ENCODE measurements around the gene POM121L2.
"Not testable (repeated sequence)": the region's sequence is repeated elsewhere in the genome, so short reads cannot be mapped to it uniquely, and the experiment has no call there.

The POM121L2 gene

DNA sequence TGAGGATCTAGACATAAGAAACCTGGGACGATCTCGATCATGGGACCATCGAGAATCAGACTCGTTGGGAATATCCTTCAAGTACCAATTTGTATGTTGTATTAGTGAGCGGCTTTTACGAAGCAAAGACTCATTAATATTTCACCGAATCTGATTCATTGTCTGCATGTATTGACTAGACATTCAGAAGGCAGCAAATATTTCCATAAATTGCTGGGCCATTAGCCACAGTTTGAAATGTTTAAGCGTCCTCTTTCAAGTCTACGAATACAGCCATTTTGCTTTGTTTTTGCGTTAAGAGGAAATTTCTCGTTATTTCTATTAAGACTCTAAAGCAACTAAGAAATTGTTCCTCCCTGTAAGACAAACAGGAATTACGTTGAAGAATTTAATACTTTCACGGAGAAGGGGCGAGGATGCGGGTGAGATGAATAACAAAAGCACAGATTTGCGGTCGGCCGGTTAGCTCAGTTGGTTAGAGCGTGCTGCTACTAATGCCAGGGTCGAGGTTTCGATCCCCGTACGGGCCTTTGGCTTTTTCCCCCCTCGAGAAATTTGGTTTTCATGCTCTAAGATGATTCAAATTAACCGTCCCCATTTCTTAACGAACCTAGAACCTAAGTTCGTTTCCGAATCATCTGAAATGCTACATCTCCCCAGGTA is 18.5 kb downstream of the POM121L2 start:
- no peak for DNase-seq (ENCODE audit: low spot score)

DNA sequence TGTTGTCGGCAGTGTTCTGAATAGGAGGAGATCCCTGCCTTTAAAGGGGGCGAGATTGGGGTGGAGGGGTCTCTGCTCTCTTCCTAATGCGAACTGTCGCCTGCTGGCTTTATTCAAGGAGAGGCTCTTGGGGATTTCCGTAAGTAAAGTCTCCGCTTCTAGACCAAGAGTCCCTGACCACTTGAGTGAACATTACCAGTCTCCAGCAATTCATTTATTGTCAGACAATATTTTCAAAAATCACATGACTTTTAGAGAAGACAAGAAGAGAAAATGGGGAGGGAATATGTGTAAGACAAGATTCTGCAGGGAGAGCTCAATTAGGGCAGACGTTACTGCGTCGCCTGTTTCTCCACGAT is 21.2 kb downstream of the POM121L2 start:
- DNase-seq (ENCODE audit: low spot score), result no peak

- no peak for DNase-seq (ENCODE audit: low spot score)
Measured at GRCh38 chr6:27290065-27290849, 21.8 kb downstream of the POM121L2 start.

- DNase-seq (ENCODE audit: low spot score), result no peak
Measured at GRCh38 chr6:27288136-27289044, 23.7 kb downstream of the POM121L2 start.

- DNase-seq (ENCODE audit: low spot score), result no peak
Measured at GRCh38 chr6:27287751-27288135, 24.3 kb downstream of the POM121L2 start.

GRCh38 chr6:27286141-27286540 is 25.9 kb downstream of the POM121L2 start:
- no peak for DNase-seq (ENCODE audit: low spot score)

DNA sequence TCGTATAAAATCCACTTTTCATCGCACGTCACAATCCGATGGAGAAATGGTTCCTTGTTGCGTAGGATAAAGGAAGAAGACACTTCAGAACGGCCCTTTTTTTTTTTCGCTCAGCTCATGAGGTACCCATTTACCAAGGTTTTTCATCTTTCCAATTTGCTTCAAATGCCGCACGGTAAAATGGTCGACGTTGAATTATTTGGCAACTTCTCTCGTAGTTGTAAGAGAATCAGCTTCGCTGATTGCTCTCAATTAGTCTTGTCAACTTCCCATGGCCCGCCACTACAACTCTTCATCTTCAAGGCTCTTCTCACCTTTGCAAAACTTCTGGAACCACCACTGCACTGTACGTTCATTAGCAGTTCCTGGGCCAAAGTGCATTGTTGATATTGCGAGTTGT is 28.8 kb downstream of the POM121L2 start:
- DNase-seq (ENCODE audit: low spot score), result no peak

- DNase-seq (ENCODE audit: low spot score), result no peak
Measured at GRCh38 chr6:27281569-27281968, 30.5 kb downstream of the POM121L2 start.

DNA sequence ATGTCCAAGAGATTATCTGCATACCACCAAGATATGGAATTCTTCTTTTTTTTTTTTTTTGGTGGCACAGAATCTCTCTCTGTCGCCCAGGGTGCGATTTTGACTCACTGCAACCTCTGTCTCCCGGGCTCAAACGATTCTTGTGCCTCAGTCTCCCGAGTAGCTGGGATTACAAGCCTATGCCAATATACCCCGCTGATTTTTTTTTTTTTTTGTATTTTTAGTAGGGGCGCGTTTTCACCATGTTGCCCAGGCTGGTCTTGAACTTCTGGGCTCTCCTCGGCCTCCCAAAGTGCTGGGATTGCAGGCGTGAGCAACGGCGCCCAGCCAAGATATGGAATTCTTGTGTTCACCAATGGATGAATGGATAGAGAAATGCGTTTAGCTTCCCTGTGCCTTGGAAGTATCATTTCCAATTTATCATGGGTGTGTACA is 31.0 kb downstream of the POM121L2 start:
- no peak for DNase-seq (ENCODE audit: low spot score)

DNA sequence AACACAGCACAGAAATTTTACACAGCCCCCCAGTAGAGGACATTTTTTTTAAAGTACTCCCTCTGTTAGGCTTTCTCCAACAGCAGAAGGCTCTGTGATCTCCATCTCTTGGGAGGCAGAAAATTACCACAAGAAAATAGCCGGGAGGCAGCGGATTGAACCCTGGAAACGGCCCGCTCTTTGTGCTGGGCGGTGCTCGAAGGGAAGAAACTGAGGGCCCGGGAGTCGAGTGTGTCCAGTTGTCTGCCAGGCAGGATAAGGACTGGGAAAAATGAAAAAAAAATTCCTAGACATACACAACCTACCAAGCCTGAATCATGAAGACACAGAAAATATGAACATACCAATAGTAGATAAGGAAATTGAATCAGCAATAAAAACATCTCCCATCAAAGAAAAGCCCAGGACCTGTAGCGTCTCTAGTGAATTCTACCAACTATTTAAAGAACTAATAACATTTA is 31.5 kb downstream of the POM121L2 start:
- no peak for DNase-seq (ENCODE audit: low spot score)

DNA sequence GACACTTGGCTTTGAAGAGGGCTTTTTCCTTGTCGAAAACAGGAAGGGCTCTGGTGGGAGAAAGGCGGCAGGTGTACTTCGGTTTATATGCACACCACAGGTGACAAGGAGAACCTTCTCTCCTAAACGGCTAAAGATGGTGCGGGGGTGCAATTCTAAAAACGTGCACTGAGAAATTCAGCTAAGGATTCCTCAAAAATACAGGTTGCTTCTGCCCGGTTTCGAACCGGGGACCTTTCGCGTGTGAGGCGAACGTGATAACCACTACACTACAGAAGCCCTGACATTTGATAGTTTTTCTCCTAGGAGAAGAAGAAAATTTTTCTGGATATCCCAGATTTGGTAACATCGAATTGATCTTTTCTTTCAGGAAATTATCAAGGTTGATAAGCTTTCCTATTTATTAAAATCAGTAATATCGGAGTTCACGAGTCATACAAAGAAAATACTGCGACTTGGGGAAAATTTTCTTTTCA is 32.0 kb downstream of the POM121L2 start:
- DNase-seq (ENCODE audit: low spot score), result no peak

DNA sequence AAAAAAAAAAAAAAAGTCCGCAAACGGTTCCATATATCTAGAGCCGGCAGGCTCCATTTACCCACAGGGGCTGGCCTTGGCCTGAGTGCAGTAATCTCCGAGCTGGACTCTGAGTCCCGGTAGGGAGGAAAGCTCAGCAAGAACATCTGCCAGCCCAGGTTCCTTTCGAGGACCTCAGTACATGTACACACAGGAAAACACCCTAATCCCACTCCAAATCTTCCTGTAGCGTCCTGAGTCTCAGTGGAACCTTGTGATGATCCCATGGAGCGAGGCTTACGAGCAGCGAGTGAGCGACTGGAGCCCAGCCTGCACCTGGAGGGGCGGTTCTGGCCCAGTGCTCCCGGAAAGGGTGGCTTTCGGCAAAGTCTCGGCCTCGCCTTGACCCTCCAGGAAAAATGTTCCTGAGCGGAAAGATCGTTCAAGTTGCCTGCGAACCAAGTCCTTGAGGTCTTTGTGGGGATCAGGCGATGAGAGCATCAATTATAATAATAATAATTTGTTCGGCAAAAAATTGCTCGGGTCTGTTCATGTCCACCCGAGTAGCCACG is 32.5 kb downstream of the POM121L2 start:
- no peak for DNase-seq (ENCODE audit: low spot score)

GRCh38 chr6:27275025-27275956 is 36.8 kb downstream of the POM121L2 start:
- DNase-seq (ENCODE audit: low spot score), result no peak

DNA sequence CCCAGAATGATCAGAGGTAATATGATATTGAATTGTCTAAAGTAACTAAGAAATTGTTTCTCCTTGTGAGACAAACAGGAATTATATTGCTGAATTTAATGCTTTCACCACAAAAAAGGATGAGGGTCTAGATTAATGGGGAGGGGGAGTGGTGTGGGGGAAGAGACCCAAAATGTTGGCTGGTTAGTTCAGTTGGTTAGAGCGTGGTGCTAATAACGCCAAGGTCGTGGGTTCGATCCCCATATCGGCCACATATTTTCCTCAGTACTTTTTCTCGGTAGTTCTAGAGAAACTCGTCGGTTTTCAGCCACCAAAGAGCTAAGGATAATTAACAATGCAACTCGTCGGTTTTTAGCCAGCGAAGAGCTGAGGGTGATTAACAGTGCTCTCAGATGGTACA is 38.3 kb downstream of the POM121L2 start:
- no peak for DNase-seq (ENCODE audit: low spot score)

DNA sequence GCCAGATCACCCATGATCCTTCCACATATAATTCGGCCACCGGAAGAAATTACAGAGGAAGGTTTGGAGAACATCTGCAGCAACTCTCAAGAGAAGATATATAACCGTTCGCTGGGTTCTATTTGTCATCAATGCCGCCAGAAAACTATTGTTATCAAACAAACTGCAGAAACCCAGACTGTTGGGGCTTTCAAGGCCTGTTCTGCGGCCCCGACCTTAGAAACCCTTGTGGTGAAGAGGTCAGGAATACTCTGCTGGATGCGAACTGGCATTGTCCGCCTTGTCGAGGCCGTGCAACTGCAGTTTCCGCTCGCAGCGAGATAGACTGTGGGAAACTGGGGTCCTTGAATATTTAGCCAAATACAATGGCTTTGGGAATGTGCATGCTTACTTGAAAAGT is 43.3 kb downstream of the POM121L2 start:
- no peak for DNase-seq (ENCODE audit: low spot score)

DNA sequence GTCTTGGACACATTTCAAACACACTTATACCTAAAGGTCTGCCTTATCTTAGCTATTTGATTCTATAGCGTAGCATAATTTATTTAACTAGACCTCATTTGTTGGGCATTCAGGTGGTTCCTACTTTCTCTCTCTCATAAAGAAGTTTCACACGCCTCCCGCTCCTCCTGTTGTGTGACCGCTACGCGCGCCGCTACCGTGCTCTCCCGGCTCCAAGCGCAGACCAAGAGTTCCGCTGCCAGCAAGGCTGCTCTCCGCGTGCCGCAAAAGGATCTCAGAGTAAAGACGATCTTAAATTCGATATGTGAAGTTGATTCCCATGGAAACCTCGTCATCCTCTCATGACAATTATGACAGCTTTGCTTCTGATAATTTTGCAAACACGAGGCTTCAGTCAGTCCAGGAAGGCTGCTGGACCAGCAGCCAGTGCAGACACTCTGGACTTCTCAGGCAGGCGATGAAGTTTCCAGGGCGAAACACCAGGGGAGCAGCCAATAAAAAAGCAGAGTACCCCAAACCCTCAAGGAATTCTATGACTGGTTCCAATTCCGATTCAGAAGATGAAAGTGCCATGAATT is 44.1 kb downstream of the POM121L2 start:
- no peak for DNase-seq (ENCODE audit: low spot score)

GRCh38 chr6:27267003-27267402 is 45.1 kb downstream of the POM121L2 start:
- DNase-seq (ENCODE audit: low spot score), result not testable (repeated sequence)

DNA sequence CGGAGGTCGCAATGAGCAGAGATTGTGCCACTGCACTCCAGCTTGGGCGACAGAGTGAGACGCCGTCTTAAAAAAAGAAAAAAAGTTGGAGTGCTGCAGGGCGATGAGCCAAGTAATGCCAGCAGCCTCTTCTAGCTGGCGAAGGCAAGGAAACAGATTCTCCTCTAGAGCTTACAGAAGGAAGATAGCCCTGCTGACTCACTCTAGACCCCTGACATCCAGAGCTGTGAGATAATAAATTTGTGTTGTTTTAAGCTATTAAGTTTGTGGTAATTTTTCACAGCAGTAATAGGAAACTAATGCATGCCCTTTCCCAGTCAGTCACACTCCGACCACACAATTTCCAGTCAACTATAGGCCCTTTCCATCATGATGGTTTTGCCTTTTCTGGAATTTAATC is 48.2 kb downstream of the POM121L2 start:
- DNase-seq (ENCODE audit: low spot score), result no peak

DNA sequence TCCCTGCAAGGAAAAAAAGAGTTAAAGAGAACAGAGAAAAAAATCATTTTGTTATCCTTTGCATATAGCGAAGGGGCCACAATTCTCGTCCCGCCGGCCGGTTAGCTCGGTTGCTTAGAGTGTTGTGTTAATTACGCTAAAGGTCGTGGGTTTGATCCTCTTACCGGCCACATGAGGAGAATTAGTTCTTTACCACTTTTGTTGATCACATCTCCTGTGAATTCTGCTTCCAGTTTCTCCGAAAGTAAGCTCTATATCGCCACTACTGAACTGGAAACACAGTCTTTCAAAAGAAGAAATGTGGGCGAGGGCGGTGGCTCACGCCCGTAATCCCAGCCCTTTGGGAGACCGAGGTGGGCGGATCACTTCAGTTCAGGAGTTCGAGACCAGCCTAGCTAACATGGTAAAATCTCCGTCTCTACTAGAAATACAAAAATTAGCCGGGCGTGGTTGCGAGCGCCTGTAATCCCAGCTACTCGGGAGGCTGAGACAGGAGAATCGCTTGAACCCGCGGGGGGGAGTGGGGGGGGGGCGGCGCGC is 51.2 kb downstream of the POM121L2 start:
- no peak for DNase-seq (ENCODE audit: low spot score)

DNA sequence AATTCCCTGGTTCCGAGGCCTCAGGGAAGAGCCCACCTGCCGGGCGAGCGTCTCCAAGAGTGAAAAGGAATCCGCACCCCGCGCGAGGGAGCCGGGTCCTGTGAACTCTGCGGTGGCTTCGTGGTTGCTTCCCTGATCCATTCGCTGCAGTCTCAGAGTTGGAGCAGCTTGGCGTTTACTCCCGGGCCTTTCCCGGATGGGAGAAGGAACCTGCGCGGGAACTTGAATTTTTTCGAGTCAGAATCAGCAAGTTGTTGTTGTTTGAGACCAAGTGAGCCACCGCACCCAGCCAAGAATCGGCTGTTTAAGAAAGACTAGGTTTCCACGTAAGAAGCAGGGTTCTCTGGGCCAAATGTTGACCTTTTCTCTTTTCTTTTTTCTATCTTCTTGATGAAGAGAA is 51.7 kb downstream of the POM121L2 start:
- no peak for DNase-seq (ENCODE audit: low spot score)
